HG02623 (cell line): ENCODE results near the gene GALNTL6.
A peak's percentile ranks its signal among the peaks of the same experiment; 100 is the strongest.

Experiments used
- ATAC-seq: cut with Tn5 transposase; IDR thresholded peaks from one replicate; pipeline ENCODE4 v1.9.1; 2021; ENCODE audit warnings: moderate library complexity; ENCODE audit not compliant: unreplicated experiment

Gene GALNTL6

GRCh38 chr4:171983935-171984805 is 171.0 kb downstream of the GALNTL6 start:
- no peak for ATAC-seq

- no peak for ATAC-seq
Measured at GRCh38 chr4:171985129-171985528, 171.9 kb downstream of the GALNTL6 start.

GRCh38 chr4:171993247-171993646 is 180.0 kb downstream of the GALNTL6 start:
- ATAC-seq, result no peak

GRCh38 chr4:172007889-172008288 is 194.7 kb downstream of the GALNTL6 start:
- no peak for ATAC-seq

GRCh38 chr4:172009446-172010230 is 196.4 kb downstream of the GALNTL6 start:
- no peak for ATAC-seq

- no peak for ATAC-seq
Measured at GRCh38 chr4:172011196-172011595, 198.0 kb downstream of the GALNTL6 start.

GRCh38 chr4:172018358-172018757 is 205.2 kb downstream of the GALNTL6 start:
- no peak for ATAC-seq

GRCh38 chr4:172035562-172035961 is 222.4 kb downstream of the GALNTL6 start:
- ATAC-seq, result no peak

GRCh38 chr4:172040766-172041165 is 227.6 kb downstream of the GALNTL6 start:
- ATAC-seq, result no peak

- ATAC-seq, result no peak
Measured at GRCh38 chr4:172042714-172043114, 229.5 kb downstream of the GALNTL6 start.

- ATAC-seq, result no peak
Measured at GRCh38 chr4:172045981-172046380, 232.8 kb downstream of the GALNTL6 start.

GRCh38 chr4:172048666-172049065 is 235.5 kb downstream of the GALNTL6 start:
- ATAC-seq, result no peak

GRCh38 chr4:172050911-172051310 is 237.7 kb downstream of the GALNTL6 start:
- ATAC-seq, result no peak

- ATAC-seq, result peak; percentile 83
Measured at GRCh38 chr4:172055046-172055445, 241.8 kb downstream of the GALNTL6 start.

GRCh38 chr4:172055498-172055897 is 242.3 kb downstream of the GALNTL6 start:
- no peak for ATAC-seq

- ATAC-seq, result peak; percentile 63
Measured at GRCh38 chr4:172061204-172061603, 248.0 kb downstream of the GALNTL6 start.

GRCh38 chr4:172068506-172068905 is 255.3 kb downstream of the GALNTL6 start:
- ATAC-seq, result no peak

GRCh38 chr4:172073590-172073989 is 260.4 kb downstream of the GALNTL6 start:
- ATAC-seq, result no peak

- ATAC-seq, result no peak
Measured at GRCh38 chr4:172083272-172083671, 270.1 kb downstream of the GALNTL6 start.

GRCh38 chr4:172088556-172088955 is 275.4 kb downstream of the GALNTL6 start:
- no peak for ATAC-seq

- ATAC-seq, result no peak
Measured at GRCh38 chr4:172095161-172095560, 282.0 kb downstream of the GALNTL6 start.

GRCh38 chr4:172096786-172097185 is 283.6 kb downstream of the GALNTL6 start:
- ATAC-seq, result no peak
